ENCODE measurements around the gene CLDN6.

Gene CLDN6

DNA sequence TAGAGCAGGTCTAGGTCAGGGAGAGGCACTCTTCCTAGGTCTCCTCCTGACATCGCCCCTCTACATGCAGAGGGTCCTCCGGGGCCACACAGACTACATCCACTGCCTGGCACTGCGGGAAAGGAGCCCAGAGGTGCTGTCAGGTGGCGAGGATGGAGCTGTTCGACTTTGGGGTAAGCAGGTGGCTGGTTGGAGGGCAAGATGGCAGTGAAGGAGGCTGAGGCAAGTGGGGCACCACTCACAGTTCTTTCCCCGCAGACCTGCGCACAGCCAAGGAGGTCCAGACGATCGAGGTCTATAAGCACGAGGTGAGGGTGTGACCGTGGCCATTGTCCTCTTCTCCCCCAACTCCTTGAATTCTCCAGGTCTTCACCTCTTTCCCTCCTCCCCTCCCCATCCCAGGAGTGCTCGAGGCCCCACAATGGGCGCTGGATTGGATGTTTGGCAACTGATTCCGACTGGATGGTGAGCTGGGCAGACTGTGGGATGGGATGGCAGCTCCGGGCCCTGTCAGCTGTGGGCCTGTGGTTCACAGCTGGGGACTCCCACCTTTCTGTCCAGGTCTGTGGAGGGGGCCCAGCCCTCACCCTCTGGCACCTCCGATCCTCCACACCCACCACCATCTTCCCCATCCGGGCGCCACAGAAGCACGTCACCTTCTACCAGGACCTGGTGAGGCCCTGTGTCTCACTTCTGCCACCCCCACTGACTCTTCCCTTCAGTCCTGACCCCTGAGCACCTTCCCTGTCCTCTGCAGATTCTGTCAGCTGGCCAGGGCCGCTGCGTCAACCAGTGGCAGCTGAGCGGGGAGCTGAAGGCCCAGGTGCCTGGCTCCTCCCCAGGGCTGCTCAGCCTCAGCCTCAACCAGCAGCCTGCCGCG lies 8.9 kb upstream of the CLDN6 start:
- no peak for DNase-seq

DNA sequence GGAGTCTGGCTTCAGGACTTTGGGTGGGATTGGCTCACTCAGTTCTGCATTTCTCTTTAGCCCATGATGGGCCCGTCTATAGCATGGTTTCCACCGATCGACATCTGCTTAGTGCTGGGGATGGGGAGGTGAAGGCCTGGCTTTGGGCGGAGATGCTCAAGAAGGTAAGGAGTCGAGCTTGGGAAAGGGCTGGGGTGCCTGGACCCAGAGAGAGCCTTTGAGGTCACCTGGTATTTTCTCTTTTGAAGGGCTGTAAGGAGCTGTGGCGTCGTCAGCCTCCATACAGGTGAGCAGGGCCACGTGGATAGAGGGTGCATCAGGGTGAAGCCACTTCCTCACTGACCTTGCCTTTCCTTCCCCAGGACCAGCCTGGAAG lies 8.0 kb upstream of the CLDN6 start:
- DNase-seq: no peak

DNA sequence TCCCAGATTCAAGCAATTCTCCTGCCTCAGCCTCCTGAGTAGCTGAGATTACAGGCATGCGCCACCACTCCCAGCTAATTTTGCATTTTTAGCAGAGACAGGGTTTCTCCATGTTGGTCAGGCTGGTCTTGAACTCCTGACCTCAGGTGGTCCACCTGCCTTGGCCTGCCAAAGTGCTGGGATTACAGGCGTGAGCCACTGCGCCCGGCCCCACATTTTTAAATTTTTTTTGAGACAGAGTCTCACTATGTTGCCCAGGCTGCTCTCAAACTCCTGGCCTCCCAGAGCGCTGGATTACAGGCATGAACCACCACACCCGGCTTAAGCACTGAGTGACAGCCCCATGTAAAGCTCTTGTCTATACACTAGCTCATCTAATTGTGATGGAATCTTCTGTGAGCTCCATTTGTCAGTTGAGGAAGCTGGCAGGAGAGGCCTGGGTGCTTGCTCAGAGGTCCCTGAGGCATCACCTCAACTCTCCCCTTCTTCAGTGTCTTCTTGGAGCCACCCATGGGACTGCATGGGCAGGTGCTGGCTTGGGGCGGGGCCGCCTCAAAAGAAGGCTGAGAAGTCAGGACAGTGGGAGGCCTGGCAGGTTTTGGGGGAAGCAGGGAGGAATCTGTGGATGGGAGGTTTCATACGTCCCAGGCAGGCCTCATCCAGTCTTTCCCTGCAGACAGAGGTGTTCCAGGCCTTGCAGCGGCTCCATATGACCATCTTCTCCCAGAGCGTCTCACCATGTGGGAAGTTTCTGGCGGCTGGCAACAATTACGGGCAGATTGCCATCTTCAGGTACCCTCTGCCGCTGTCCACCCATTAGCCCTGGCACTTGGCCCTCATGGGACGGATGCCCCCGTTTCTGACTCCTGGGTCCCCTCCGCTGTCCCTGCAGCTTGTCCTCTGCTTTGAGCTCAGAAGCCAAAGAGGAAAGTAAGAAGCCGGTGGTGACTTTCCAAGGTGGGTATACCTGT lies 7.3 kb upstream of the CLDN6 start:
- DNase-seq: no peak

DNA sequence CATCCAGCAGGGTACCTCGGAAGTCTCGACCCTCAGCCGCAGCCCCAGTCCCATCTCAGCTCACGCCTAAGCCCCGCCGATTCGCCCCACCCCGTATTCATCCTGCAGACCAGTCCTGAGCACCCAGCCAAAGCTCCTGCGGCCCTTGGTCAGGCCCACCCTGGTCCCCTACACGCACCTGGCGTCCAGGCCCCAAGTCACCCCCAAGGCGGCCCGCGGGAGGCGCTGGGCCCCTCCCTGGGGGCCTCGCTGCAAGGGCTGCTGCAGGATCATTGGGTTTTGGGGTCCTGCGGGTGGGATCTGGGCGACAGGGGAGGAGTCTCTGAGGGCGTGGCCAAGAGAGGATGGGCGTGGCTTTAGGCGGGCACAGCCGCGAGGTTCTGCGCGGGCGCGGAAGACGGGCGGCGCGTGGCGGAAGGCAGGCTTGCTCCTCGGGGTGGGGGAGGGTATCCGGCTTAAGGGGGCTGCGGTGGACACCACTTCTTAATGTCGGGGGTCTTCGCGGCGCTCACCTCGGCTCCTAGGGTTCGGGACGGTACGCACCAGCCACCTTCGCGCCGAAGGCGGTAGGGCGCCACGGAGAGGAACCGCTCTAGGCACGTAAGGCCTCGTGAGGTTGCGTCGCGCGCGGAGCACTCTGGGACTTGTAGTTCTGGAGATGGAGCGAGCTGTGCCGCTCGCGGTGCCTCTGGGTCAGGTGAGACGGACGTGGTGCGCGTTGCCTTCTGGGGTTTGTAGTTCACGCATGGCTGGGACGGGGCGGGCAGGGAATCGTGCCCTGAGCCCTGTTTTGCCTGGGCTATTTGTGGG lies 5.9 kb upstream of the CLDN6 start, which contains the start of the genes HCFC1R1 and THOC6:
TSS of gene HCFC1R1 (minus strand) at position 274 of the 810 bp plus-strand sequence. CDS start at position 273, 1 bp downstream.
TSS of gene THOC6 (plus strand) at position 367 of the 810 bp plus-strand sequence. CDS start at position 659, 292 bp downstream.
- DNase-seq: peak; percentile 98

DNA sequence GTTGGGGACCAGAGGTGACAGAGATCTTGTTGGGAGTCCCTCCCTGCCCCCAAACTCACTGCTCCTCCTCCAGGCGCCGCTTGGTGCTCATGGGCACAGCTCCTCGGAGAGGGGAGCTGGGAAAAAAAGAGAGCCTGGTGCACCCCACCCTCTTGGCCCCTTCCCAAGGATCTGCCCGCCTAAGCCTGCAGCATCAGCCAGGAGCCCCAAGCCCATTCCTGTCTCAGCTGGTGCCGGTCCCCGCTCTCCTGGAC lies 5.4 kb upstream of the CLDN6 start:
- DNase-seq: no peak

DNA sequence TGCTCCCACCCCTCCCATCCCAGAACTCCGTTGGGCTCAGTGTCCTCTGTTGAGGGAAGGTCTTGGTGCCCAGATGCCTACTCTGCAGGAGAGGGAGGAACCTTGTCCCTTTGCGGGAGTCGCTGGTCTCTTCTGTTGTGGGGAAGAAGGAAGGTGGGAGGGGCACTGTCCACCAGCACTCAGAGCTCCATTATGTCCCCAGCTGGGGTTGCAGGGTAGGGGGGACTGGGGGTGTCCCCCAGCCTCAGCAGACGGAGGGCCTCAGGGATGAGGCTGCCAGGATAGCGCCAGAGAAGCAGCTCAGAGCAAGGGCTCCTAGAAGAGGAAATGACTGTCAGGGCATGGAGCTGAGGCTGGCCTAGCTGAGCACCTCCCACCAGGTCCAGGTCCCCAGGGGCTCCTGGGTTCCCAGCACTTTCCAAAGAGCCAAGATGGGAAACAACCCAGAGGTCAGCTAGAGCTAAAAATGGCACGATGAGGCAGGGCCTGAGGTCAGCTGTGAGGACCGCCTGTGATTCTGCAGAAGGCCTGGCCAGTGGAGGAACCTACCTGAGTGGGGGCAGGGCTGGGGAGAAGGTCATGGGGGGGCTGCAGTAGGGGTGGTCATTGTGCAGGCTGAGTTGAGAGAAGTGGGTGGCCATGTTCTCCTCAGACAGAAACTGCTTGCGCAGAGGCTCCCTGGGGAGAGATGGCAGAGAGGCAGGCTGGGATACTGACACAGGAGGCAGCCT lies 4.9 kb upstream of the CLDN6 start:
- no peak for DNase-seq

DNA sequence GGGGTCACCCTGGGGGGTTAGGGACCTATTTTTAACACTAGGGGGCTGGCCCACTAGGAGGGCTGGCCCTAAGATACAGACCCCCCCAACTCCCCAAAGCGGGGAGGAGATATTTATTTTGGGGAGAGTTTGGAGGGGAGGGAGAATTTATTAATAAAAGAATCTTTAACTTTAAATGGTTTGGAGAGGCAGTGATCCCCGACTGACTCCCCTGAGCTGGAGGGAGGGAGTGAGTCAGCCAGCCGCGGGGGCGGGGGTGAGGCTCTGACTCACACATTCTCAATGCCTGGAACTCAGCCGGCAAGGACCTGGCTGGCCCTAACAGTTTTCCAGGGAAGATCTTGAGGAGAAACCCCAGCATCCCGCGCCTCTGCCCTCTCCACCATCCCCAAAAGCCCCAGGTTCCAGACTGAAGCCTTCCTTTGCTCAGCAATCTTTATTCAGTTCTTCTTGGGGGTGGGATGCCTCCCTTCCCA lies 4.3 kb upstream of the CLDN6 start:
- no peak for DNase-seq

DNA sequence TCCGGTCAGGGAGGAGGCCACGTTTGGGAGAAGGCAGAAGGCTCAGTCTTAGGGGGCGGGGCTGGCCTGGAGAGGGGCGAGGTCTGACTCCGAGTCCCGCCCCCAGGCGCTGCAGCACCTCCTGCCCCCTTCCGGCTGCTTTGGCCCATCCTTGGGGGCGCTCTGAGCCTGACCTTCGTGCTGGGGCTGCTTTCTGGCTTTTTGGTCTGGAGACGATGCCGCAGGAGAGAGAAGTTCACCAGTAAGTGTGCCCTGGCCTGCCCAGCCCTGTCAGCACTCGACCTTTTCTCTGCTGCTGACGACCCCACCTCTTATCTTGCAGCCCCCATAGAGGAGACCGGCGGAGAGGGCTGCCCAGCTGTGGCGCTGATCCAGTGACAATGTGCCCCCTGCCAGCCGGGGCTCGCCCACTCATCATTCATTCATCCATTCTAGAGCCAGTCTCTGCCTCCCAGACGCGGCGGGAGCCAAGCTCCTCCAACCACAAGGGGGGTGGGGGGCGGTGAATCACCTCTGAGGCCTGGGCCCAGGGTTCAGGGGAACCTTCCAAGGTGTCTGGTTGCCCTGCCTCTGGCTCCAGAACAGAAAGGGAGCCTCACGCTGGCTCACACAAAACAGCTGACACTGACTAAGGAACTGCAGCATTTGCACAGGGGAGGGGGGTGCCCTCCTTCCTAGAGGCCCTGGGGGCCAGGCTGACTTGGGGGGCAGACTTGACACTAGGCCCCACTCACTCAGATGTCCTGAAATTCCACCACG lies 3.6 kb upstream of the CLDN6 start:
- DNase-seq: peak; percentile 30

DNA sequence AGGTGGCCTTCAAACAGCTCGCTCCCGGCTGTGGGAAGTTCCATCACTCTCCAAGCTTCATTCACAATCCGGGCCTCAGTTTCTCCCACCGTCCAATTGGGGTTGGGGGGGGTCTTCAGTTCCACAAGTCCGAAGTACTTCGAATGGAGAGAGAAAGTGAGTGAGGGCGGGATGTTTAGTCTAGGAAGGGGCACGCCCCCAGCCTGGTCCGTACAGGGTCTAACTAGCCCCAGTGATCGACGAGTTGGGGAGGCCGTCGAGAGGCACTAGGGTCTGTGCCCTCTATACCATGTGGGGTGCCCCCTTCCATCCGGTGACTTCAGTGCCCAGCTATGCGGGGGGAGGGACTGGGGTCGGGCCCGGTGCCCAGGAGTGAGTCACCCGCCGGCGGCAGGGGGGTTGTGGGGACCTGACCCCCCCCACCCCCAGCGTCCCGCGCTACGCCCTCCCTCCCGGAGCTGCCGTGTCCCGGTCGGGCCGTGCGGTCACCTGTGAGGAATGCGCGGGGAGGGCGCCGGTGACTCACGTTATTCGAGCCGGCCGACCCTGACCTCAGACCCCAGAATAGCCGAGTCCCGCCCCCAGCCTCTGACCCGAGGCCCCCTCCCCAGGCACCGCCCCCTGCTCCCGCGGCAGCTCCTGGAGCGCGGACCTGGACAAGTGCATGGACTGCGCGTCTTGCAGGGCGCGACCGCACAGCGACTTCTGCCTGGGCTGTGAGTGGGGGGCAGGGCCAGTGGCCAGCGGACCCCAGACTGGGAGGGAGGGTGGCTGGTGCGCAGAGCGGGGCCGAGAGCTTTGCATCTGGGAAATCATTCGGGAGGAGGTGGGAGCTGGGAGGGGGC lies 2.8 kb upstream of the CLDN6 start:
- DNase-seq: no peak

DNA sequence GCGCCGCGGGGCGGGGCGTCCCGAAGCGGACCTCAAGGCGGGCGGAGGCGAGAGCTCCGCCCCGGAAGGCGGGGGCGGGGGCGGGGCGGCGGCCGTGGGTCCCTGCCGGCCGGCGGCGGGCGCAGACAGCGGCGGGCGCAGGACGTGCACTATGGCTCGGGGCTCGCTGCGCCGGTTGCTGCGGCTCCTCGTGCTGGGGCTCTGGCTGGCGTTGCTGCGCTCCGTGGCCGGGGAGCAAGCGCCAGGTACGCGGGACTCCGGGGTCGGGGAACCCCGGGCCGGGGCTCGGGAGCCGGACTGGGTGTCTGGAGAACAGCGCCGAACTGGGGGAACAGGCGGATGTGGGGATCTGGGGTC lies 2.2 kb upstream of the CLDN6 start, which contains the start of gene TNFRSF12A:
TSS of gene TNFRSF12A (plus strand) at position 122 of the 357 bp plus-strand sequence. CDS start at position 152, 30 bp downstream.
- peak; percentile 28 for DNase-seq

DNA sequence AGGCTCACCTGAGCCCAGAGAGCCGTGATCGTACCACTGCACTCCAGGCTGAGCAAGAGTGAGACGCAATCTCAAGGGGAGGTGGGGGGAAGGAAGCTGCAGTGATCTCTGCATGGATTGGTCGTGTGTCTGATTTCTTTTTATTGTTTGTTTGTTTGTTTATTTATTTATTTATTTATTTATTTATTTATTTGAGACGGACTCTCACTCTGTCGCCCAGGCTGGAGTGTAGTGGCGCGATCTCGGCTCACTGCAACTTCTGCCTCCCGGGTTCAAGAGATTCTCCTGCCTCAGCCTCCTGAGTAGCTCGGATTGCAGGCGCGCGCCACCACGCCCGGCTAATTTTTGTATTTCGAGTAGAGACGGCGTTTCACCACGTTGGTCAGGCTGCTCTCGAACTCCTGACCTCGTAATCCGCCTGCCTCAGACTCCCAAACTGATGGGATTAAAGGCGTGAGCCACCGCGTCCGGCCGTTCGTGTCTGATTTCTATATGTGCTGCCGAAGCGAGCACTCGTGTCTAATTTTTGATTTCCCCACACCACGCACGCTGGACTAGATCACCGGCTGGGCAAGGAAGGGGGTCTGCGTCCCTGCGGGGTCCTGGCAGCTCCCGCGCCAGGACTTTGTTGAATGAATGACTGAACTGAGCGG lies 1.7 kb upstream of the CLDN6 start:
- DNase-seq: no peak

DNA sequence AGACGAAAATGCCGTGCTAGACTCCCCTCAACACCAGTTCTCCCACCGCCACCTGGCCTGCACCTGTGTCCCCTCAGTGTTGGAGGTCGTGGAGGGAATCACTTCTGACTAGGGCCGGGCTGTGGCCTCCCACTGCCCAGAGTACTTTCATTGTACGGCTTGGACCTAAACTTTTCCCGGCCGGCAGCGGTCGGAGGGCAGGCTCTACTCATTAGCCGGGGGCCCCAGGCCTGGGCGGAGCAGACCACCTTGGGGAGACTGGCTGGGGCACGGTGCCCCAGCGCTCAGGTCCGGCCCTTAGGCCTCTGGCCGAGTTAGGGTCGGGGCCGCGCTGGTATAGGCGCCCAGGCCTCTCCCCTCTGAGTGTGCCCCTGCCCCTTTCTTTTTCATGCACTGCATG lies 639 bp downstream of the CLDN6 start:
- no peak for DNase-seq

DNA sequence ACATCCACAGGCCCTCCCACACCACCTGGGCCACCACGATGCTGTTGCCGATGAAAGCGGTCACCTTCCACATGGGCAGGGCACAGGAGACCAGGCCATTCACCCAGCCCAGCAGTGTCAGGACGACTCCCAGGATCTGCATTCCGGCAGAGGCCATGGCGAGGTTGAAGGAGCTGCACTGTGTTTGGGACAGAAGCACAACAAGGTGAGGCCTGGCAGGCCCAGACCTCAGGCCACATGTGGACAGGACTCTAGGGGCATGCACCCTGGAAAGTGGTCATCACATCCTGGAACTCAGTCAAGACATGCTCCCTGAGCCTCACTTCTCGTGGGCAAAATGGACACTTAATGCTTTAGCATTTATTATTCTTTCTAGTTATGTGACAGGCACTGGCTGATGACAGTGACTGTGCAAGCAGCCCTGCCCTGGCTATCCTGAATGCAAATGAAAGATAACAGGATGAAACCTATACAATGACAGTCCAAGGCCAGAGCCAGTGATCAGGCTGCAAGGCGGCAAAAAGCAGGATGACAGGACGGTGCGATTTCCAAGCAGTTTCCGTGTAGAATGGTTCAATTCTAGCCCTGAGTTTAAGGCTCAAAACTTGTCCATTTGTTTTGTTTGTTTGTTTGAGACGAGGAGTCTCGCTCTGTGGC lies 2.0 kb downstream of the CLDN6 start:
- no peak for DNase-seq

DNA sequence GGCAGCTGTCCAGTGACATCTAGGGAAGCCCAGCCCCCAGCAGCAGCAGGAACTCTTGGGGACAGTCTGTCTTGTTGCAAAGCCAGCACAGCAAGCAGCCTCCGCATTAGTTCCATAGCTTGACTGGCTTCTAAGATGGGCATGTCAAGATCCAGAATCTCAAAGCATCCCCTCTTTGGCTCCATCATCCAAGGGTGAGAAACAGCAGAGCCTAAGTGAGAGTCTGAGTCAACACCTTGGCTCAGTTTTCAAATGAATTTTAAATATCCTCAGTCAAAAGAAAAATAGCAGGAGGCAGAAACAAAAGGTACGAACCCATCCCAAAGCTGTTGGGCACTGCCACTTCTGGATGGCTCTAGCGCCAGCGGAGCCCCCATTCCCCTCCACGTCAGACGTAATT lies 3.0 kb downstream of the CLDN6 start:
- DNase-seq: no peak

DNA sequence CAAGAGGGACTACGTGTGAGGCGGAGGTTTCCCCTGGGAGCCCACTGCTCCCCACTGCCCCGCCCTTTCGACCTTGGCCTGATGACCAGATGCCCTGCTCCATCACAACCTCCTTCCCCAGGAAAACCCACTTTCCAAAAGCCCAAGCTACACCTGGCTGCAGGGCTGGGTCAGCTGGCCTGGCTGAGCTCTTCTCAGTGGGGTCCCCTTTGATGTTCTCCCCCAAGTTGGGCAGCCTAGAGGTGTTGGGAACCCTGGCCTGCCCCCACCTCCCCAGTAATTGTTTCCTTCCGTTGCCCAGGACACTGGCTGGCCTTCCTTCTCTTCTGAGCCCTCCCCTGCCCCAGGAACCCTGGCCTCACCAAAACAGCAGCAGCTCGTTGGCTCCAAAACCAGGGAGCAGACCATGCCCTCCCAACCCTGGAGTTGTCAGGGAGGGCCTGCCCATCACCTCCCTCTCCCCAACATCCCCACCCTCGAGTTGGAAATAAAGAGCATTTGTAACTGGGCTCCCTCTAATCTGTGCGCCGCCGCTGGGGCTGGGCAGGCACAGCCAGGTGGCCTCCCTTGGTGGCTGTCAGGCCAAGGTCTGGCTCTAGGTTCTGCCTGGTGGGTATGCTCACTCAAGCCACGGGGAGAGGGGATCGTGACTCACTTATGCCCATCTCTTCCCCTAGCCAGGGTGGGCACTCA lies 3.8 kb downstream of the CLDN6 start:
- DNase-seq: no peak

DNA sequence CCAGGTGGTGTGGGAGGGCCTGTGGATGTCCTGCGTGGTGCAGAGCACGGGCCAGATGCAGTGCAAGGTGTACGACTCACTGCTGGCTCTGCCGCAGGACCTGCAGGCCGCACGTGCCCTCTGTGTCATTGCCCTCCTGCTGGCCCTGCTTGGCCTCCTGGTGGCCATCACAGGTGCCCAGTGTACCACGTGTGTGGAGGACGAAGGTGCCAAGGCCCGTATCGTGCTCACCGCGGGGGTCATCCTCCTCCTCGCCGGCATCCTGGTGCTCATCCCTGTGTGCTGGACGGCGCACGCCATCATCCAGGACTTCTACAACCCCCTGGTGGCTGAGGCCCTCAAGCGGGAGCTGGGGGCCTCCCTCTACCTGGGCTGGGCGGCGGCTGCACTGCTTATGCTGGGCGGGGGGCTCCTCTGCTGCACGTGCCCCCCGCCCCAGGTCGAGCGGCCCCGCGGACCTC lies 4.5 kb downstream of the CLDN6 start:
- DNase-seq: no peak

DNA sequence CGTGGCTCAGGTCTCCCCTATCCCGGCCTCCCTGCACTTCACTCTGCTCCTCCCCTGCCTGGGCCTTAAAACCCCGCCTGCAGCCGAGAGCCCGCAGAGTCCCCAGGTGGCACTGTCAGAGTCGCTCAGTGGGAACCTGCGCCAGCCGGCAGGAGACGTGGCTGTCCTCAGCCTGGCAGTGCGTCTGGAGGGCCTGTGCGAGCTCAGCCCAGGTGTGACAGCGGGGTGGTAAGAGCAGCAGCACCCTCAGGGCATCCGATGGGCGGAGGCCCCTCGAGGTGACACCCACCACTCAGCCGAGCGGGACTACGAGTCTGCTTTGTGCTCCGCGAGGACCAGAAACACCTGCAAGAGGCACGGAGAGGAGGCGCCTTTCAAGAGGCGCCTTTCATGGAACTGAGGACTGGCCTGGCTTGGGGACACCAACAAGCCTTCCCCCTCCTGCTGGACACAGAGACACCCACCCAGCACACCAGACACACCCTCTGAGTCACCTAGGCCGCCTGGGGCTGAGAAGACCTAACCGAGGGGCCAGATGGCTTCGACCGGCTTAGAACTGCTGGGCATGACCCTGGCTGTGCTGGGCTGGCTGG lies 5.1 kb downstream of the CLDN6 start, which contains the start of gene CLDN9:
TSS of gene CLDN9 (plus strand) at position 96 of the 593 bp plus-strand sequence. CDS start at position 536, 440 bp downstream.
- DNase-seq: peak; percentile 43

DNA sequence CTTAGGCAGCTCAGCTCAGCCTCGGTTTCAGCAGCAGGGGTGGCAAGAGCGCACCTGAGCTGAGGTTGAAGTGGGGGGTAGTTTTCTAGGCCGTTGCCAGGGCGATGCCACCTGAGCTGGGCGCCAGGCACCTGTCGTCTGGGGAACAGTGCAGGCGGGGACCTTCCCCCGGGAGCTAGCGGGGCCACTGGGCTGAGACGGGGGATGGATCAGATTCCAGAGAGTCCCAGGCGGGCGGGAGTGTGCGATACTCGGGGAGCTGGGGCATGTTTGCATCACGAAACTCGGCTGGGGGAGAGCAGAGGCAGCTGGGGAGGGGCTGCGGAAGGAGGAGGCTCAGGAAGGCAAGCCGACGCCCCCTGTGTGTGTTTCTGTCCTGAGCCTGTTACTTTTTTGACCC lies 5.7 kb downstream of the CLDN6 start:
- DNase-seq: peak; percentile 70

All from NCI-H1092 (cell line).